Measurements from ENCODE around the gene FMNL2.
"Not testable (repeated sequence)": the region's sequence is repeated elsewhere in the genome, so short reads cannot be mapped to it uniquely, and the experiment has no call there.

The FMNL2 gene

DNA sequence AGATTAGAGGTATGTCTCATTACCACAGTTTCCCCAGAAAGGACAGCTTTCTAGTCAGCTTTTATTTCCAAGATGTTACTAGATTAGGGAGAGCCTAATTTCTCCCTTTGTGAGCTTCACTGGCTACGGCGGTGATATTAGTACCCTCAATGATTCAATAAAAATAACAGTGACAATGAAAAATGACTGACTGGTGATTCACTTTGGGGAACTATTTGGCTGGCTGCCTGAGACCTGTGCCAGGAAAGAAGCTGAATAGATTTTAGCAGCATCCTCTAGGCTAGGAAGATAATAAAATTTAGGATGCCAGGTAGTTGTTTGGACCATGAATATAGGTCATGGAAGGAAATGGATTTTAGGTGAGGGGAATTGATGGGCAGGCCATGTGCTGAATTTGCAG lies 178.7 kb downstream of the FMNL2 start:
- in situ Hi-C loops (cut with HindIII; ENCODE audit: low sequenced_read_pairs), result no loop called here

DNA sequence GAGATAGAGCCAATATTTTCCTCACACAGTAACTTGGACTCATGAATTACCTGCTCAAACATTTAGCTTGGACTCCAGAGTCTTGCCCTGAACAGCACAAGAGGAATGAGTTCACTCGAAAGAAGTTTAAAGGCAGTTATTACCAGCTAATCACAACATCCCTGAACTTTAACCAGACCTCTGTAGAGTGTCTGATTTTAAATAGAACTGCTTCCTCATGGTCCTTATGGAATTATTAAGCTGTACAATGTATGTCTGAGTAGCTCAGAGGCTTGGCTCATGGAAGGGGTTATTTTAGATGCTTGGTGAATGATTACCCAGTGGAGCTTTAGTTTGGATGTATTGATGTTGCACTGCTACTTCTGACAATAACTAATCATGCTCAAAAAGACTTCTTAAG lies 183.1 kb downstream of the FMNL2 start:
- in situ Hi-C loops (cut with HindIII; ENCODE audit: low sequenced_read_pairs), result no loop called here

DNA sequence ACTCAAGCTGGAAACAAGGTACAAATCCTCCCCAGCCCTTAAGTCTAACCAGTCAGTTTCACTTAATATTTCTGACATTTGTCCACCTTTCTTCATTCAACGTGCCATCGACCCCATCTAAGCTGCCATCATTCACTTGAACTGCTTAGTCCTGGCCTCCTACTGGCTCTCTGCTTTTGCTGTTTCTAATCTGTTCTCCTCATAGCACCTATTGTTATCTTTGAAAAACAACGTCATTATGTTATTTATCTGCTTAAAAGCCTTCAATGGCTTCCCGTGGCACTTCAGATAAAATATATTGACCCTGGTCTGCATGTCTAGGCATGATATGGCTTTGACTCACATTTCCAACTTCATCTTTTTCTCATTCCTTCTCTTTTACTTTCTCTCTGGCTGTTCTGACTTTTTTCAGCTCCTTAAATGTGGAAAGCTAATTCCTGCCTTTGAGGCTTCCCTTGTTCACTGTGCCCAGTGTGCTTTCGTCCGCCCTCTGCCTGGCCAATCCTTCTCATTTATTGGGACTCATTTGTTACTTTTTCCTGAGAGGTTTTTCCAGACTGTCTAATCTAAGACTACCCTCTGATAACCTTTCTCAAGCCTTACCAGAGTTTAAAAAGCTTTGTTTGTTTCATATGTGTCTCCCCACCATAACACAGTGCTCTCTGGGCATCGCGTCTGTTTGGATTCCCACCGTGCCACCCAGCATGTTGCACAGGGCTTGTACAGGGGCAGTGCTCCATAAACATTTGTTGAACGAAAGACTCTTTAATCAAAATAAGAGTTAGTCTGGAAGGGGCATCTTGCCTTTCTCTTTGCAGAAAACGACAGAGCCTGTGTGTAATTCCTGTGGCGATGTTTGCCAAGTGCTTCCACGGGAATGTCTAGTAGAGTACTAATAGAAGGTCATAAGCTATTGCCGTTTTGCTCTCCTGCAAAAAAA lies 183.9 kb downstream of the FMNL2 start:
- in situ Hi-C loops (cut with HindIII; ENCODE audit: low sequenced_read_pairs), result no loop called here

DNA sequence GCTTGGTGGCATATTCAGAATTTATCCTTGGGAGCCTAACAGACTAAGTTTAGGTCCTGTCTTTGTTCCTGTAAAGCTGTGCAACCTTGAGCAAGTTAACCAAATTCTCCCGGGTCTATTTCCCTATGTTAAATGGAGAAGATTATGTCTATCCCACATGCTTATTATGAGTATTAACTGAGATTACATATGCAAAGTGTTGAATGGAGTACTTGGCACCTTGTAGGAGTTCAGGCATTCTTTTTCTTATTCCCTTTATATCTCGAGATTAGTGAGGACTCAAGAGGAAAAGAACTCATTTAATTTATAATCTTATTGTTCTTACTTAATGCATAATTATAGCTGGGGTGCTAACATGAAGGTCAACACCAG lies 184.6 kb downstream of the FMNL2 start:
- in situ Hi-C loops (cut with HindIII; ENCODE audit: low sequenced_read_pairs), result no loop called here

DNA sequence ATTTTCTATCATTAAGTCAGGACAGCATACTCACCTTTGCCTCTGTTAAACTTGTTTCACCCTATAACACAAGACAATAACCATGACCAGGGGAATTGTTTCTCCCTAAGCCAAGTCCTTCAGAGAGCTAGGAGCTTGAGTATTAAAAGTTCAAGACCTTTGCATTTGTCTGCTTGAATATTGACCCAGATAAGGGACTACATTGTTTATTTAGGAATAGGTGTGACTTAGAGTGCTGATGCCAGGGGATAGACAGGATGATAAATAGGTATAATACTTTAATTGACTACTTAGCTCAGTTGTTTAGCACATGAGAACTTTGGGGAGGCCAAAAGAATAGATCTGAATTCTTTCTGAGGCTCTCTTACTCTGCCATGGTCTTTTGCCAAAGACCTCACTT lies 185.8 kb downstream of the FMNL2 start:
- in situ Hi-C loops (cut with HindIII; ENCODE audit: low sequenced_read_pairs), result no loop called here

DNA sequence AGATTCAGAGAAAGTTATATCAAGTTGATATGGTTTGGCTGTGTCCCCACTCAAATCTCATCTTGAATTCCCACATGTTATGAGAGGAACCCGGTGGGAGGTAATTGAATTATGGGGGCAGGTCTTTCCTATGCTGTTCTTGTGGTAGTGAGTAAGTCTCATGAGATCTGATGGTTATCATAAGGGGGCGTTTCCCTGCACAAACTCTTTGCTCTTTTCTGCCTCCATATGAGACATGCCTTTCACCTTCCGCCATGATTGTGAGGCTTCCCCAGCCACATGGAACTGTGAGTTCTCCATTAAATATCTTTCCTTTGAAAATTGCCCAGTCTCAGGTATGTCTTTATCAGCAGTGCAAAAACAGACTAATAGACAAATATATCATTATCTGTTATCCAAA lies 187.5 kb downstream of the FMNL2 start:
- in situ Hi-C loops (cut with HindIII; ENCODE audit: low sequenced_read_pairs), result not testable (repeated sequence)

DNA sequence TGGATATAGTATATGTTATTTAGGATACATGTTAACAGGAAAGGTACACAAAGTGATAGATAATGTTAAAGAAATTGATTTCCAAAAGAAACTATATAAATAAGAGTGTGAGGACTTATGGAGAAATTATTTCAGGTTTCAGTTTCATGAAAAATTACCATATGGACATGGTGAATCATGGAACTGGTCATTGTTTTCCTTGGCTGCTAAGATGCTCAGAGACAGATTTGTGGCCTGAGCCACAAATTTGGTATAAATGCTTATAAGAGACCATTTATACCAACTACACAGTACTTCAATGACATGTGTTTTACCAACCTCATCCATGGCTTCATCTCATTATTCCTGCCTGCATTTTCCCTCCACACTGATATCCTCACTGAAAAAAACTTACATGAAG lies 188.1 kb downstream of the FMNL2 start:
- in situ Hi-C loops (cut with HindIII; ENCODE audit: low sequenced_read_pairs), result no loop called here

DNA sequence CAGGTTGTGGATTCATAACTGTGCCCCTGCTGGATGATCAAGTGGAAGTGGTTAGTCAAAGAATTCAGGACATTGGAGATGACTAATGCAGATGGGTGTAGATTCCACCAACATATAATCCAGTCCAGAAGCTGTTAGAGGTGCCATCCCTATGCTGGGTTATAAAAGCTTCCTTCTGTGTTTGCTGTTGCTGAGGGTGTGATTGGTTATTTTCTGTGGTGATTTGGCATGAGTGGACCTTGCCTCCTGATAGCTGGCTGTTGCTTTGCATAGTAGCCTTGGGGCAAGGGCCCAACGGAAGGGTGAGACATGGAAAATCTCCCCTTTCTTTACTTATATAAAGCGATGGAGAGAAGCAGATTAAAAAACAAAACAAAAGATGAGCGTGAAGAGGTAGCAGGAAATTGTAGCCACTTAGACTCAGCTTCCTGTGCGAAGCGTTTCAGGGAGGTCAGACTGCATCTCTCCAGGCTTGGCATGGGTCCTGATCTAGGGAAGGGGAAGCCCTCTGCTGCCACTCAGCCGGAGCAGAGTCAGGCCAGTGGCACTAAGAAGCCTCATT lies 190.4 kb downstream of the FMNL2 start:
- in situ Hi-C loops (cut with HindIII; ENCODE audit: low sequenced_read_pairs), result no loop called here

DNA sequence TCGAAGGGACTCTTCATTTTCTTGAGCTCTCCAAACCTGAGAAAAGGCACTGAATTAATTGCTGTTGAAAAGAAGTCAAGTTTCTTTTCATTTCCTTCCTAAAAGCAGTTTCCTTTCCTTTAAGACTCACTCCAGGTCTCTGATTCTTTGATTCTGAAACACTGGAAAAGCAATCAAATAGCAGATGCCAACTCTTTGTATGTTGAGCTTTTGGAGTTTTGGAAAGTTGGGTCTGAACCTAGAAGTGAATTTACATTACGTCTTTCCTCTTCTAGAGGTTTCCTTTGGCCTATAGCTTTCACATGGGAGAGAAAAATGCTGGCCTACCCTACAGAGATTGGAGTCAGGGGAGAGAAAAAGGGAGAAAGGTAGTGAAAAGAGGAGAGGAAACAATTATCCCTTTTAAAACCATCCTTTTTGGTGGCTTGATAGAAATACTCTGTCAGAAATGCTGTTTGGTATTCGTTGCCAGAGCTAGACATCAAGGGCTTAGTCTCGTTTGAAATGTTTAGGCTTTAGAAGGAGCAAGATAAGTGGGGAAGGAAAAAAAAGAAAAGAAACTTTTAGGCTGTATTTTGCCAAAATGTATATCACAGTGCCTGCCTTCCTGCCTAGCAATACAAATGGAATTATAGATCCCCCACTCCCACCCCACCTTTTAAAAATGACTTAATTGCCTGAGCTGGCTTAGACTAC lies 194.6 kb downstream of the FMNL2 start:
- in situ Hi-C loops (cut with HindIII; ENCODE audit: low sequenced_read_pairs), result no loop called here

DNA sequence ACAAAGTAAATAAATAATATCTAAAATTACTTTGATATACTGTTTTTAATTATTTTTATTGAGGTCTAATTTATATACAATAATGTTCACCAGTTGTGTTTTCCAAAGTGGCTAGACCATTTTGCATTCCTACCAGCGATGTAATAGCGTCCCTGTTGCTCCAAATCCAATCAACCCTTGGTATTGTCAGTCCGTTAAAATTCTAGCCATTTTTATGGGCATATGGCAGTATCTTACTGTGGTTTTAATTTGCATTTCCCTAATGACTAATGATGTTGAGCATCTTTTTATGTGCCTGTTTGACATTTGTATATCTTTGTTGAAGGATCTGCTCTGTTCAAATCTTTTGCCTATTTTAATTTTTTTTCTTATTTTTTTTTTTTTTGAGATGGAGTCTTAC lies 197.3 kb downstream of the FMNL2 start:
- in situ Hi-C loops (cut with HindIII; ENCODE audit: low sequenced_read_pairs), result no loop called here

DNA sequence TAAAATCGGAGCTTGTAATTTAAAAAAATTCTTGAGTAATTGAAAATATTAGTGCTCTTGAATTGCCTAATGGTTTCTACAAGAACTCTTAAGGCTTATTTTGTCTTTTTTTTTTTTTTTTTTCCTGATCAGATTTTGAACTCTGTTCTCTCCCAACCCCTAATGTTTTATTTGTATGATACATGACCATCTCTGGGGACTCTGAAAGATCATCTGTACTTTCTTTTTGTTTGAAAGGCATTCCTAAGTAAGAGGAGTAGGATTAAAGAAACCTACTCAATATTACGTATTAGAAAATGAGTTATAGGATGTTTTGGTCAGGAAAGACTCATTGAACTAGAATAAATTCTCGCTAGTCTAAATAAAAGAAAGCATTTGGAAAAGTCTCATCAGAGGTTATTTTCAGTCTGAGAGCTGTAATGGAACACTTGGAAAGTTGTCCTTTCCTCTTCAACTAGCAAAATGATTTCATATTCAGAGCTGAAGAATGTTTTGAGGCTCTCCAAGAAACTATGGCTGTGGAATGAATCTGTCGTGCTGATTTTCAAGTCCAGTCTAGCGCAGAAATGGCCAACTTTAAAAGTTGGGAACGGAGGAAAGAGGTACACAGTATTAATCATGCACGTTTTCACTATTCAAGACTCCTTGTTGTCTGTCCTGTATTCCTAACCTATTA lies 199.6 kb downstream of the FMNL2 start:
- in situ Hi-C loops (cut with HindIII; ENCODE audit: low sequenced_read_pairs), result no loop called here

DNA sequence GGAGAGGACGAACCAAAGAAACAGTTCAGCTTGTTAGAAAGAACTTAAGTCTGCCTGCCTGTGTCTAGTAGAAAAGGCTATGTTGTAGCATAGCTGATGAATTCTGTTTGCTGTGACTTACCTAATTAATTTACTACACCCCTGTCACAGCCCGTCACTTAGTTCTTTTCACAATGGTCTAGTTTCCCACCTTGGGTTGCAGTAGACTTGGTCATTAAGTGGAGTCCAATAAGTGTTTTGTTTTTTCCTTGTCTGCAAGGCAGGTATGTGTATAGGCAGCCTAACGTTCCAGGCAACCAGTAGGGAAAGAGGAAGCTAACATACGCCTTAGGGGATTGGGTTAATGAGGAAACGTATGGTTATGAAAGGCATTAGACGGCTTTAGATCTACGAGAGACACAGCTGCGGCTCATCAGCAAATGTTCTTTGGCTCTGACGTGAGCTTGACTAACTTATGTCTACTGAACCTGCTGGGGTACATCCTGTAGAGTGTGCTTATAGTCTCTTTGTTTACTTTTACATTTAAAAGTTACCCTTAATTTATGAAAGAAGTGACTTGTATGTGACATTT lies 202.2 kb downstream of the FMNL2 start:
- in situ Hi-C loops (cut with HindIII; ENCODE audit: low sequenced_read_pairs), result no loop called here

DNA sequence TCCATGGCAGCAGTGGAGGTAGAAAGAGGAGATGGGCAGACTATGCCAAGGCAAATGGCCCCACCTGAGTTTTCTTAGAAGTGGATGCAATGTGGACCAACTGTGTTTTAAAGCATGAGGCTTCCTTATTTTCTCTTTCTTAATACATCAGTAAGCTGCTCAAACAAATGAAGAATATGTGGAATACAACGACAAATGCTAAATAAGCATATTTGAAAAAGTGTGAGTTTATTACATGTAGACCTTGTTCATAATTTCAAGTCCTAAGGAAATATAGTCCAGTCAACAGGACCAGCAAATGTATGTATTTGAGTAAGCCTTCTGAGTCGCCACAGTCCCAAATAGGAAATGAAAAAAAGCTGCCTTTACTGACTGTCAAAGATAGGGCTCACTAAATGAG lies 204.4 kb downstream of the FMNL2 start:
- in situ Hi-C loops (cut with HindIII; ENCODE audit: low sequenced_read_pairs), result no loop called here

DNA sequence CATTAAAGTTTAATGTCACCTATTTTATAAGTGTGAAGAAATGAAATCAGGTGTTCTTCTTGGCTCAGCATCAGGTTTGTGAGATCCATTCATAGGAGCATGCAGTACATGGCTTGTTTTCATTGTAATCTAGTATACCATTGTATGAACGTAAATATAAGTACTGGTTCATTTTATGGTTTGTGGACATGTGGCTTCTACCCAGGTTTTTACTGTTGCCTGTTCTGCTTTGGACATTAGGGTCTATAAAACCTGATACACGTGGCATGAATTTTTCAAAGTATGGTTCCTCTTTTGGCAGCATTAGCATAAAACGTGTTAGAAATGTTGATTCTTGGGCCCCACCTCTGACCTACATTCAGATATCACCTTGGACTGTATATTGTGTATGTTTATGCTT lies 206.7 kb downstream of the FMNL2 start:
- in situ Hi-C loops (cut with HindIII; ENCODE audit: low sequenced_read_pairs), result no loop called here

DNA sequence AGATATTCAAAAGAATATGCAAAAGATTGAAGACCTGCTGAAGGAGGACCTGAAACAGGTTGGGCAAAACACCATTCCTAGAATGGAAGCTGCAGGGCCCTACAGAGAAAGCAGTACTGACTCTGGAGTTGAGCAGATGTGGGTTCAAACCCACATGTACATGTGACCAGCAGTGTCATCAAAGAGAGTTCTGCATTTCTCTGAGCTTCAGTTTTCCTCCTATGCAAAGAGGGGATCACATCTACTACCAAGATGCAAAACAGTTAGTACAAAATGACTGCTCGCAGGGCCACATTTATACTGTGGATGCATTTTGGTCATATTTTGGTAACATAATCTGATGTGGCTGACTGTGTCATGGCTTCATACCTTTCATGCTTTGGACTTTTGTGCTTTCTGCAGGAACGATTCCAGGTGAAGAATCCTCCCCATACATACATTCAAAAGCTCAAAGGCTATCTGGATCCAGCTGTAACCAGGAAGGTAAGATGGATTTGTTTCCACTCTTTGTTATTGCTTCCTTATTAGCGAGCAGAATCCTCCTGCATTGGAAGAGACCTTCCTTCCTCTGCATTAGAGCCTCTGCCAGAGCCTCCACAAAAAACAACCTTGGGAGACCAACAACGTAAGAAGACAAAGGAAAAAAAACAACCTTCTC lies 207.5 kb downstream of the FMNL2 start:
- in situ Hi-C loops (cut with HindIII; ENCODE audit: low sequenced_read_pairs), result no loop called here

DNA sequence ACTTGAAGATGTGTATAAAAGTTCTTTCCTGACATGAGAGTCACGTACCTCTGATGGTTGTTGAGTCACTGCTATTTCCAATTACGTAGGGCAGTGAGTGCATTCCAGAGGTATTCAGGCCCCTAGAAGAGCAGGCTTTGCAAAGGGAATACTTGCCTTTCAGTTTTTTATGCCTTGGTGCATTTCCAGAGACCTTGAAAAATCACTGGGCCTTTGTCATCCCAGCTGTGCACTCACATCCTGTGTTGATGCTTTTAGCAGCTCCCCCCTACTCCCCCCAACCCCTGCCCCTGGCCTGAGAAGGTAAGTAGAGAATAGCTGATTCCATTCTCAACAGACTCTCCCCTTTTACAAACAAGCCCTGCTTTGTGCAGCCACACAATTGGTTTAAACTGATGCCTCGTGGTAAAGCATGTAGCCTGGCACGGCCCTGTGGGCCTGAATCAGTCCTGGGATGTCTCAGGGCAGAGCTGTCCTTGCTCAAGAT lies 208.1 kb downstream of the FMNL2 start:
- in situ Hi-C loops (cut with HindIII; ENCODE audit: low sequenced_read_pairs), result no loop called here

DNA sequence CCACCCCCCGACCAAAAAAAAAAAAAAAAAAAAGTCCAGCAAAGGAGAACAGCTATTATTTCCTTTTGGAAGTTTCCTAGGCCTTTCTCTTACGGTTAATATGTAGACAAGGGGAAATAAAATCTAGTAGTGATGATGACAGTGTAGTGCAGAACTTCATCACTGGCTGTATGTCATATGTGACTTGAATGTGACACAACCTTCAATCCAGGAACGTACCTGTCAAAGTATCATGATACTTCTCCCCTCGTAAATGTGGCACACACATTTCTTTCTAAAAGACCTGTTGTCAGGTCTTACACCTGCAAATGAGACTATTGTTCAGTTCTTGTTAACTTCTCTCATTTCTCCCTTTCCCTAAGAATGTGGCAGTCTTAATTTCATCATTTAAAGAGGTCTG lies 208.7 kb downstream of the FMNL2 start:
- in situ Hi-C loops (cut with HindIII; ENCODE audit: low sequenced_read_pairs), result no loop called here

DNA sequence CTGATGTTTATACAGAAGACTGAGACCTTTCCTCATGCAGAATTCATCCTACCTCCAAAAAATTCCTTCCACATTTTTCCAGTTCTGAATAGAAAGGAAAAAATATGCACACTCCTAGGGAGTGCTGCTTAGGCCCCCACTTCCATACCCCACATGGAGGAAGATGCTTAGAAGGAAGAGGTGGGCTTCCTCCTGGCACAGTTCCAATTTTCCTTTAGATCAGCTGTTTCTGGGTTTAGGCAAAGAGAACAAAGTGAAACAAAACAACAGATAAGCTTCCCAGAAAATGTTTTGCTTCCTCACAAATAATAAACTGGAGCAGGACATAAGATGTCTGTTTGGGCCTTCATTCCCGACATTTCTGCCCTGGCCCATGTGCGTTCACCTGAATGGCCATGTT lies 209.7 kb downstream of the FMNL2 start:
- in situ Hi-C loops (cut with HindIII; ENCODE audit: low sequenced_read_pairs), result no loop called here

DNA sequence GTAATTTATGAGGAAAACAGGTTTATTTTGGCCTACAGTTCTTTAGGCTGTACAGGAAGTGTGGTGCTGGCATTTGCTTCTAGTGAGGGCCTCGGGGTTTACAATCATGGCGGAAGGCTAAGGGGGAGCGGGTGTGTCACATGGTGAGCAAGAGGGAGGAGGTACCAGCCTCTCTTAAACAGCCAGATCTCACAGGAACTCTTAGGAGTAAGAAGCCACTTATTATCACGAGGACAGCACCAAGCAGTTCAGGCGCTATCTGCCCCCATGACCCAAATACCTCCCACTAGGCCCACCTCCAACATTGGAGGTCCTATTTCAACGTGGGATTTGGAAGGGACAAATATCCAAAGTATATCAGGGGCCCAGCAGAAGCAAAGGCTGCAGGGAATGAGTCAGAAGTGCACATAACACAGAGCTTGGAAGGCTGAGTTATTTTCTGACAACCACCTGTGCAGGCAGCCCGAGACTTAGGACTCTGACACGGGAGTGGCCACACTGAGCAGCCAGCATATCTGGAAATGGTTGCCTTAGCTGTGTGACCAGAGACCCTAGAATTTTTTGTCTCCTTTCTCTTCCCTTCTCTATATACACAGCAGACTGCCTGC lies 211.4 kb downstream of the FMNL2 start:
- in situ Hi-C loops (cut with HindIII; ENCODE audit: low sequenced_read_pairs), result no loop called here
